BJ (cell line): Measurements from ENCODE around the gene THSD7A. TPM values are rescaled to one million over a fixed set of nuclear protein-coding genes. Genes with fewer than 3 reads are reported as not detected.

Experiments
- CTCF ChIA-PET: fragments of 350-600 bp; formaldehyde crosslinking; extraction: SDS; loops from one replicate; lab custom pipeline; 2021; ENCODE audit warnings: antibody characterized with exemption, inconsistent platforms; lab: Yijun Ruan, JAX
- POLR2A ChIA-PET: fragments of 300-600 bp; sonication (Branson Sonifier 250); formaldehyde crosslinking; extraction: SDS; loops from one replicate; lab custom pipeline; 2021; ENCODE audit warnings: antibody characterized with exemption; lab: Charles Lee
- DNase-seq: peaks from one replicate; pipeline ENCODE4 v3.0.0-alpha.2; 2011; ENCODE audit warnings: low read depth
- H3K27me3 ChIP-seq: 2 replicates; pipeline ENCODE4 v1.6.0; 2011; ENCODE audit warnings: low read length; ENCODE audit not compliant: control insufficient read depth, insufficient read depth
- H3K36me3 ChIP-seq: 2 replicates; pipeline ENCODE4 v1.5.1; 2011; ENCODE audit warnings: low read length; ENCODE audit not compliant: control insufficient read depth, insufficient read depth
- H3K4me3 ChIP-seq: 2 replicates; pipeline ENCODE4 v1.5.1; 2011; ENCODE audit warnings: low read depth, mild to moderate bottlenecking, control low read depth, low read length
- polyA plus RNA-seq: library from polyadenylated mRNA; depleted of rRNA; stranded (reverse); fragments of >200 nt; gene quantifications from 2 replicates; pipeline ENCODE4 v1.2.3, GENCODE V29; 2011
- TF ChIP-seq, protein P1 (sequence below): IDR thresholded peaks from 2 replicates; pipeline ENCODE4 v1.5.1; 2011; ENCODE audit warnings: low read depth, mild to moderate bottlenecking, control low read depth, inconsistent platforms, low read length, moderate library complexity; ENCODE audit not compliant: insufficient read depth

THSD7A gene
- polyA plus RNA-seq, 1 experiment = 0.02 TPM

DNA sequence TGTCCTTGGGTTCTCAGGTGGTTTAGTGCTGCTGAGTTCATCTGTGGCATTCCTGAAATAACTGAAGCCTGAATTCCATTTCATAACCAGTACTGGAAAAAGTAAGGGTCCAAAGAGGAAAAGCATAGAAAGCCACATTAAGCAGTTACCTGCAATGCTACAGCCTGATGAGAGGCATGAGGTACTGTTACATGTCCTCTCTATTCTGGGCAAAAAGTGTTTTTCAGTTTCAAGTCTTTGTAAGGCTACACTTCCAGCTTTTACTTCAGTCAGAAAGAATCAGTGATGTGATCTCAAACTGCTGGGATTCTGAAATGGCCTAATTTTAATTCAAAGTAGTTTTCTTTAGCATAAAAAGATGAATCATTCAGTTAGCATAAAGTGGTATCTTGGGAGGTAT is 488.9 kb downstream of the THSD7A start:
- Histone ChIP-seq H3K36me3 (no peaks in the 10 kb centered on the region), H3K27me3 (no peaks in the 10 kb centered on the region), H3K4me3 (no peak overlapping the region)
- TF ChIP-seq, protein P1, sequence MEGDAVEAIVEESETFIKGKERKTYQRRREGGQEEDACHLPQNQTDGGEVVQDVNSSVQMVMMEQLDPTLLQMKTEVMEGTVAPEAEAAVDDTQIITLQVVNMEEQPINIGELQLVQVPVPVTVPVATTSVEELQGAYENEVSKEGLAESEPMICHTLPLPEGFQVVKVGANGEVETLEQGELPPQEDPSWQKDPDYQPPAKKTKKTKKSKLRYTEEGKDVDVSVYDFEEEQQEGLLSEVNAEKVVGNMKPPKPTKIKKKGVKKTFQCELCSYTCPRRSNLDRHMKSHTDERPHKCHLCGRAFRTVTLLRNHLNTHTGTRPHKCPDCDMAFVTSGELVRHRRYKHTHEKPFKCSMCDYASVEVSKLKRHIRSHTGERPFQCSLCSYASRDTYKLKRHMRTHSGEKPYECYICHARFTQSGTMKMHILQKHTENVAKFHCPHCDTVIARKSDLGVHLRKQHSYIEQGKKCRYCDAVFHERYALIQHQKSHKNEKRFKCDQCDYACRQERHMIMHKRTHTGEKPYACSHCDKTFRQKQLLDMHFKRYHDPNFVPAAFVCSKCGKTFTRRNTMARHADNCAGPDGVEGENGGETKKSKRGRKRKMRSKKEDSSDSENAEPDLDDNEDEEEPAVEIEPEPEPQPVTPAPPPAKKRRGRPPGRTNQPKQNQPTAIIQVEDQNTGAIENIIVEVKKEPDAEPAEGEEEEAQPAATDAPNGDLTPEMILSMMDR = no peak
- ChIA-PET CTCF (no interaction called here), POLR2A (no interaction called here)
- DNase-seq = no peak

GRCh38 chr7:11341285-11341944 is 490.6 kb downstream of the THSD7A start:
- TF ChIP-seq, protein P1 = 0 out of 2 replicates have a peak, but pooled peaks have one; percentile 16
- Histone ChIP-seq H3K27me3 (no peaks in the 10 kb centered on the region), H3K4me3 (no peak overlapping the region), H3K36me3 (no peaks in the 10 kb centered on the region)
- ChIA-PET POLR2A (no interaction called here), CTCF (no interaction called here)
- no peak for DNase-seq

GRCh38 chr7:11336432-11336831 is 495.6 kb downstream of the THSD7A start:
- H3K27me3 ChIP-seq = no peaks in the 10 kb centered on the region
- CTCF ChIA-PET = interaction anchor here (0.6 kb wide), 1 partner anchor 8 kb away, joined by 3 read pairs; no protein-coding TSS in a partner anchor
- POLR2A ChIA-PET = no interaction called here
- TF ChIP-seq, protein P1 = no peak
- no peaks in the 10 kb centered on the region for H3K36me3 ChIP-seq
- DNase-seq = no peak
- H3K4me3 ChIP-seq = no peak overlapping the region

DNA sequence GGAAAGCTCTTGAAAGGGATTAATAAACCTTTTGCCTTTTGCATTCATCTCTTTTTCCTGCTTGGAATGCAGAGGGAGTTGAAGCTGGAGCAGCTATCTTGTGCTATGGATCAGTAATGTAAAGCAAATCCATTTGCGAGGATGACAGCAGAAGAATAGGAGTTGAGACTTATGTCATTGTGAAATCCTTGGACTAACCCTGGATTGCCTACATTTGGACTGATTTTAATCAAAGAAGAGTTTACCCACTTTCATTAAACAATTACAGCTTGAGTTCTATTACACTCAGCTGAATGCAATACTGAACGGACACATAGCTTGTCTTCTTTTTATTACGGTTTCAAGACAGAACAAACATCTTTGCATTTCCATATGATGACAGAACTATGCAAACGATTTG is 496.1 kb downstream of the THSD7A start:
- Histone ChIP-seq H3K27me3 (no peaks in the 10 kb centered on the region), H3K36me3 (no peaks in the 10 kb centered on the region), H3K4me3 (no peak overlapping the region)
- POLR2A ChIA-PET = no interaction called here
- TF ChIP-seq, protein P1 = no peak
- CTCF ChIA-PET = interaction anchor here (0.6 kb wide), 1 partner anchor 8 kb away, joined by 3 read pairs; no protein-coding TSS in a partner anchor
- no peak for DNase-seq

DNA sequence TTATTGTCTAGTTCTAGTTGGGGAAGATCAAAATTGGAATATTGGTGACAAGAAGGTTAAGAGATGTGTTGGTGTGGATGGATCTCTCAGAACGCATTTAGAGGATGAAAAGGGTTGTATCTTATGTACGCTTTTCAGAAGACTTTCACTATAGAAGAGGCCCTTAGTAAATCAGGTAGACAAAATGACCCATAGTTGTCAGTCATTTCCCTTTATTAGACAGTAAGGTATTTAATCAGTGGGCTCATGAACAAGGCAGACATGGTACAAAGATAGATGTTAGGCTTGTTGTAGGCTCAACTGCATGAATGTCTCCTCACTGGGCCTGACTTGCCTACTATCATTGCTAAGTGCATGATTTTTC is 499.2 kb downstream of the THSD7A start:
- no peak overlapping the region for H3K4me3 ChIP-seq
- TF ChIP-seq, protein P1 = no peak
- no peaks in the 10 kb centered on the region for H3K27me3 ChIP-seq
- no peaks in the 10 kb centered on the region for H3K36me3 ChIP-seq
- ChIA-PET CTCF (no interaction called here), POLR2A (no interaction called here)
- DNase-seq = no peak
